H9 (cell line): ENCODE data around the gene TTBK1. TPM values are rescaled to one million over a fixed set of nuclear protein-coding genes. Genes with fewer than 3 reads are reported as not detected.

Source experiments
- DNase-seq: peaks from one replicate; pipeline ENCODE4 v3.0.0-alpha.2; 2017
- H2AFZ ChIP-seq: one replicate; pipeline ENCODE4 v1.6.1; 2013; ENCODE audit warnings: mild to moderate bottlenecking, low read length, control low read depth, moderate library complexity
- H2AK5ac ChIP-seq: 2 replicates; pipeline ENCODE4 v1.6.1; 2013; ENCODE audit warnings: low read length, control low read depth, mixed read lengths; ENCODE audit not compliant: insufficient read length
- H2BK120ac ChIP-seq: one replicate; pipeline ENCODE4 v1.6.1; 2013; ENCODE audit warnings: low read depth, mild to moderate bottlenecking, low read length, control low read depth, inconsistent platforms; ENCODE audit not compliant: poor library complexity, severe bottlenecking
- H2BK12ac ChIP-seq: 2 replicates; pipeline ENCODE4 v1.6.1; 2013; ENCODE audit warnings: low read length, control low read depth, mixed read lengths, low read depth; ENCODE audit not compliant: insufficient read length
- H2BK15ac ChIP-seq: 2 replicates; pipeline ENCODE4 v1.6.1; 2013; ENCODE audit warnings: low read depth, low read length, control low read depth
- H2BK20ac ChIP-seq: one replicate; pipeline ENCODE4 v1.6.1; 2013; ENCODE audit warnings: low read depth, mild to moderate bottlenecking, low read length, control low read depth, inconsistent platforms; ENCODE audit not compliant: poor library complexity, severe bottlenecking
- H2BK5ac ChIP-seq: 2 replicates; pipeline ENCODE4 v1.6.1; 2013; ENCODE audit warnings: low read length, control low read depth, mixed read lengths; ENCODE audit not compliant: insufficient read length
- H3K14ac ChIP-seq: 2 replicates; pipeline ENCODE4 v1.6.1; 2013; ENCODE audit warnings: low read length, control low read depth; ENCODE audit not compliant: insufficient read depth
- H3K18ac ChIP-seq: 2 replicates; pipeline ENCODE4 v1.6.1; 2013; ENCODE audit warnings: low read depth, mild to moderate bottlenecking, mixed read lengths, low read length, control low read depth; ENCODE audit not compliant: insufficient read length
- H3K23ac ChIP-seq: 2 replicates; pipeline ENCODE4 v1.6.1; 2013; ENCODE audit warnings: low read length, control low read depth, mixed read lengths, low read depth; ENCODE audit not compliant: insufficient read length
- H3K23me2 ChIP-seq: 2 replicates; pipeline ENCODE4 v1.6.1; 2013; ENCODE audit warnings: low read depth, mild to moderate bottlenecking, mixed read lengths, low read length, control low read depth; ENCODE audit not compliant: insufficient read length, poor library complexity, severe bottlenecking
- H3K27ac ChIP-seq: 2 replicates; pipeline ENCODE4 v1.5.1; 2013; ENCODE audit warnings: low read length, control low read depth, mixed read lengths, low read depth; ENCODE audit not compliant: insufficient read length
- H3K27me3 ChIP-seq: 2 replicates; pipeline ENCODE4 v1.6.1; 2013; ENCODE audit warnings: low read length, control low read depth, inconsistent platforms; ENCODE audit not compliant: insufficient read depth
- H3K4ac ChIP-seq: 2 replicates; pipeline ENCODE4 v1.6.1; 2013; ENCODE audit warnings: low read depth, mild to moderate bottlenecking, control low read depth, inconsistent platforms, low read length, moderate library complexity
- H3K4me1 ChIP-seq: 2 replicates; pipeline ENCODE4 v1.6.1; 2013; ENCODE audit warnings: low read length, control low read depth, inconsistent platforms; ENCODE audit not compliant: insufficient read depth
- H3K4me2 ChIP-seq: 2 replicates; pipeline ENCODE4 v1.6.1; 2013; ENCODE audit warnings: low read length, control low read depth, mixed read lengths; ENCODE audit not compliant: insufficient read length, insufficient read depth
- H3K56ac ChIP-seq: 2 replicates; pipeline ENCODE4 v1.6.1; 2013; ENCODE audit warnings: low read depth, mild to moderate bottlenecking, mixed read lengths, low read length, control low read depth; ENCODE audit not compliant: insufficient read length
- H3K79me1 ChIP-seq: 2 replicates; pipeline ENCODE4 v1.6.1; 2013; ENCODE audit warnings: low read depth, mild to moderate bottlenecking, moderate library complexity, low read length, control low read depth, inconsistent platforms; ENCODE audit not compliant: insufficient read depth, poor library complexity, severe bottlenecking
- H3K79me2 ChIP-seq: 2 replicates; pipeline ENCODE4 v1.6.1; 2013; ENCODE audit warnings: low read length, control low read depth, inconsistent platforms; ENCODE audit not compliant: insufficient read depth
- H3K9ac ChIP-seq: 2 replicates; pipeline ENCODE4 v1.6.1; 2013; ENCODE audit warnings: low read length, control low read depth, mixed read lengths; ENCODE audit not compliant: insufficient read length; ENCODE audit errors: extremely low read depth
- H3K9me3 ChIP-seq: one replicate; pipeline ENCODE4 v1.6.1; 2013; ENCODE audit warnings: low read depth, low read length, inconsistent platforms; ENCODE audit not compliant: control insufficient read depth
- H3T11ph ChIP-seq: one replicate; pipeline ENCODE4 v1.6.1; 2013; ENCODE audit warnings: mild to moderate bottlenecking, low read length, control low read depth, inconsistent platforms
- H4K20me1 ChIP-seq: one replicate; pipeline ENCODE4 v1.6.1; 2013; ENCODE audit not compliant: control insufficient read depth, insufficient read length, insufficient read depth
- H4K5ac ChIP-seq: 2 replicates; pipeline ENCODE4 v1.6.1; 2013; ENCODE audit warnings: low read depth, mild to moderate bottlenecking, mixed read lengths, low read length, control low read depth; ENCODE audit not compliant: insufficient read length
- H4K8ac ChIP-seq: replicated peaks from 2 replicates; pipeline ENCODE4 v1.6.1; 2013; ENCODE audit warnings: low read length, control low read depth, mixed read lengths, low read depth; ENCODE audit not compliant: insufficient read length
- H4K91ac ChIP-seq: 2 replicates; pipeline ENCODE4 v1.6.1; 2013; ENCODE audit warnings: low read depth, mild to moderate bottlenecking, moderate library complexity, mixed read lengths, low read length, control low read depth; ENCODE audit not compliant: insufficient read length
- H3K27ac Mint-ChIP-seq, 3 experiments: 2 replicates in 2 of 3; 3 replicates in 1 of 3; pipeline ENCODE4 v1.8.0; 2020 to 2021; ENCODE audit warnings: mixed read lengths in 3 of 3, mild to moderate bottlenecking in 1 of 3, moderate library complexity in 1 of 3
- H3K27me3 Mint-ChIP-seq: 2 replicates; pipeline ENCODE4 v1.8.0; 2021; ENCODE audit warnings: low read depth, mild to moderate bottlenecking, moderate library complexity, mixed read lengths
- H3K36me3 Mint-ChIP-seq, 3 experiments: 2 replicates in 2 of 3; 3 replicates in 1 of 3; pipeline ENCODE4 v1.8.0; 2020 to 2021; ENCODE audit warnings: low read depth in 3 of 3, mixed read lengths in 3 of 3; ENCODE audit not compliant: insufficient read depth in 1 of 3
- H3K4me1 Mint-ChIP-seq, 2 experiments: 2 replicates each; pipeline ENCODE4 v1.8.0; 2020; ENCODE audit warnings: mixed read lengths in 2 of 2
- H3K4me3 Mint-ChIP-seq, 2 experiments: 2 replicates in 1 of 2; 3 replicates in 1 of 2; pipeline ENCODE4 v1.8.0; 2020 to 2021; ENCODE audit warnings: mild to moderate bottlenecking in 2 of 2, mixed read lengths in 2 of 2, moderate library complexity in 1 of 2
- H3K9me3 Mint-ChIP-seq, 2 experiments: 2 replicates in 1 of 2; 3 replicates in 1 of 2; pipeline ENCODE4 v1.8.0; 2020; ENCODE audit warnings: mild to moderate bottlenecking in 2 of 2, mixed read lengths in 2 of 2, moderate library complexity in 1 of 2
- CTCF ChIP-seq: fragments of 200-600 bp; sonication (generic); conservative IDR thresholded peaks from 3 replicates; pipeline ENCODE4 v1.8.0; 2021; ENCODE audit warnings: antibody characterized with exemption, mild to moderate bottlenecking
- WGBS: extraction: QIAGEN DNeasy Blood & Tissue Kit; methylation state at CpG from one replicate; pipeline ENCODE4 v1.1.7; 2013; ENCODE audit warnings: missing lambda C conversion rate, low lambda C conversion rate, mixed read lengths; ENCODE audit not compliant: insufficient read length; ENCODE audit errors: extremely low coverage; 5-methylcytosine and 5-hydroxymethylcytosine counted together
- total RNA-seq: library from RNA; stranded (reverse); gene quantifications from 2 replicates; pipeline ENCODE4 v1.2.1, GENCODE V29; 2021

The TTBK1 gene
- total RNA-seq, 1 experiment from 2014 or later, result 1.6 TPM

- Histone ChIP-seq H3K79me1 (no peaks in the 10 kb centered on the region), H2BK120ac (no peak overlapping the region), H3K14ac (no peak overlapping the region), H2AK5ac (no peak overlapping the region), H4K20me1 (no peaks in the 10 kb centered on the region), H3K9ac (no peak overlapping the region), H3K4ac (no peak overlapping the region), H2BK12ac (no peak overlapping the region), H4K5ac (no peak overlapping the region), H3K4me2 (no peak overlapping the region), H3K56ac (no peak overlapping the region), H3K27me3 (no peaks in the 10 kb centered on the region), H3T11ph (no peak overlapping the region), H2AFZ (no peak overlapping the region), H3K23ac (no peak overlapping the region), H4K91ac (no peak overlapping the region), H2BK15ac (no peak overlapping the region), H3K4me1 (no peaks in the 10 kb centered on the region), H3K18ac (no peak overlapping the region), H3K23me2 (no peaks in the 10 kb centered on the region), H2BK20ac (no peak overlapping the region), H2BK5ac (no peak overlapping the region), H4K8ac (no peak overlapping the region), H3K9me3 (no peaks in the 10 kb centered on the region), H3K27ac (no peak overlapping the region), H3K79me2 (no peaks in the 10 kb centered on the region)
- H3K4me1 Mint-ChIP-seq, result peaks cover 0 to 7% of the 10 kb centered on the region in 2 experiments; a peak in 2 of 4 replicates
- no peaks in the 10 kb centered on the region; the same call in none of the 2 replicates for H3K27me3 Mint-ChIP-seq
- peak overlapping the region in 1 of 3 experiments; percentile 50; a peak in 2 of 7 replicates for H3K27ac Mint-ChIP-seq
- H3K4me3 Mint-ChIP-seq, result no peak overlapping the region
- no CpG with 5 or more reads among the region's 2 CpGs for WGBS
- peak; percentile 36 for DNase-seq
- H3K9me3 Mint-ChIP-seq, result no peaks in the 10 kb centered on the region
- TF ChIP-seq CTCF, result peak; percentile 80
- H3K36me3 Mint-ChIP-seq, result peaks cover 3 to 15% (median 9%) of the 10 kb centered on the region in 3 experiments; a peak in 5 of 7 replicates
Observed at GRCh38 chr6:43334466-43335095, 91.3 kb downstream of the TTBK1 start.
